T-helper 2 cell (primary cell): ENCODE measurements around the gene TPH2.

Source experiments
- DNase-seq, 5 experiments: peaks; one replicate each; pipeline versions ENCODE4 v3.0.0 to v3.0.0-alpha.2; 2012 to 2022

TPH2 gene

GRCh38 chr12:72037006-72037795 is 98.6 kb downstream of the TPH2 start:
- DNase-seq, result no peak

GRCh38 chr12:72041811-72042210 is 103.2 kb downstream of the TPH2 start:
- no peak for DNase-seq

GRCh38 chr12:72053604-72054003 is 115.0 kb downstream of the TPH2 start:
- no peak for DNase-seq

GRCh38 chr12:72054511-72054910 is 115.9 kb downstream of the TPH2 start:
- DNase-seq, result no peak

GRCh38 chr12:72057330-72057914 is 118.8 kb downstream of the TPH2 start:
- DNase-seq, result no peak

- DNase-seq, result no peak
Measured at GRCh38 chr12:72063073-72063472, 124.4 kb downstream of the TPH2 start.

GRCh38 chr12:72071030-72071429 is 132.4 kb downstream of the TPH2 start:
- no peak for DNase-seq

GRCh38 chr12:72072592-72073212 is 134.1 kb downstream of the TPH2 start:
- DNase-seq, result no peak

GRCh38 chr12:72074065-72074464 is 135.4 kb downstream of the TPH2 start:
- DNase-seq, result no peak

GRCh38 chr12:72074956-72075355 is 136.3 kb downstream of the TPH2 start:
- no peak for DNase-seq

GRCh38 chr12:72075401-72075800 is 136.8 kb downstream of the TPH2 start:
- DNase-seq, result no peak

- DNase-seq, result no peak
Measured at GRCh38 chr12:72075891-72076557, 137.4 kb downstream of the TPH2 start.

GRCh38 chr12:72076558-72076915 is 137.9 kb downstream of the TPH2 start:
- no peak for DNase-seq

- DNase-seq, result no peak
Measured at GRCh38 chr12:72077111-72077820, 138.6 kb downstream of the TPH2 start.

GRCh38 chr12:72081777-72082176 is 143.1 kb downstream of the TPH2 start:
- DNase-seq, result no peak
